ENCODE data around the gene TTL. TPM values are rescaled to one million over a fixed set of nuclear protein-coding genes. Genes with fewer than 3 reads are reported as not detected.
"Not testable (repeated sequence)": the region's sequence is repeated elsewhere in the genome, so short reads cannot be mapped to it uniquely, and the experiment has no call there.

Gene TTL
- polyA plus RNA-seq, 3 donors: 2.7 to 13.9 (median 5.4) TPM

DNA sequence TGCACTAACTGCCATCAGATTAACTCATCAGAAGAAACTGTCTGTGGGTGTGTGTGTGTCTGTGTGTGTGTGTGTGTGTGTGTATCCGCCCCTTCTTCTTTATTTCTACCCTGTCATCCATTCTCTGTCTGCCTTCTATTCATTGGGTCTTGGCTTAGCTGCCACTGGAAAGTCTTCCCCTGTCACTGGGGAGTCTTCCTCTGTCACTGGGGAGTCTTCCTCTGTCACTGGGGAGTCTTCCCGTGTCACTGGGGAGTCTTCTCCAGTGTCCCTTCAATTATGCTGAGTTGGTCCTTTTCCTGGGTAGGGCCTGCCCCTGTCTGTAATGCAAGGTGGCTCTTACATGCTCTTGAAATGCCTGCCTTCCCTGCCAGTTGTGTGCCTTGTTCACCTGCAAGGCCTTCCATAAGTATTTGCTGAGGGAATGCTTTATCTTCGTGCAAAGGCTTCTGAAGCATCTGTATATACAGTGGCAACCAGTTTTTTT lies 41.4 kb downstream of the TTL start:
- Histone ChIP-seq H3K4me1 (ENCODE audit: control insufficient read depth in 1 of 2, insufficient read depth in 2 of 2, low read length in 2 of 2) (no peaks in the 10 kb centered on the region), H3K4me2 (replicated peaks; ENCODE audit: extremely low read depth, low read length, poor library complexity, severe bottlenecking) (no peak overlapping the region), H3K27ac (ENCODE audit: low read depth in 1 of 2, low read length in 2 of 2) (no peak overlapping the region), H3K4me3 (replicated peaks in 1 of 3; ENCODE audit: low read depth in 2 of 3, low read length in 3 of 3) (no peak overlapping the region), H3K27me3 (ENCODE audit: control insufficient read depth in 2 of 2, insufficient read depth in 2 of 2, low read length in 2 of 2) (no peaks in the 10 kb centered on the region), H3K9me3 (replicated peaks in 1 of 2; ENCODE audit: control insufficient read depth in 1 of 2, insufficient read depth in 1 of 2, low read length in 2 of 2) (no peaks in the 10 kb centered on the region), H4K20me1 (ENCODE audit: insufficient read depth, low read length) (no peaks in the 10 kb centered on the region), H3K9ac (ENCODE audit: insufficient read depth, low read length, poor library complexity, severe bottlenecking) (no peak overlapping the region), H2AFZ (ENCODE audit: insufficient read depth, low read depth, low read length, poor library complexity, severe bottlenecking) (no peak overlapping the region), H3K79me2 (ENCODE audit: insufficient read depth, low read length) (no peaks in the 10 kb centered on the region), H3K36me3 (replicated peaks in 1 of 2; ENCODE audit: control insufficient read depth in 1 of 2, insufficient read depth in 2 of 2, low read length in 2 of 2) (peaks cover 42 to 61% of the 10 kb centered on the region in 2 donors)
- H3K4me3 Mint-ChIP-seq: no peak overlapping the region
- H3K27me3 Mint-ChIP-seq (ENCODE audit: low read depth in 3 of 3): peaks cover 0 to 2% (median 0%) of the 10 kb centered on the region in 3 donors
- peaks cover 0 to 3% (median 0%) of the 10 kb centered on the region in 7 donors for H3K9me3 Mint-ChIP-seq
- TF ChIP-seq, protein P1, sequence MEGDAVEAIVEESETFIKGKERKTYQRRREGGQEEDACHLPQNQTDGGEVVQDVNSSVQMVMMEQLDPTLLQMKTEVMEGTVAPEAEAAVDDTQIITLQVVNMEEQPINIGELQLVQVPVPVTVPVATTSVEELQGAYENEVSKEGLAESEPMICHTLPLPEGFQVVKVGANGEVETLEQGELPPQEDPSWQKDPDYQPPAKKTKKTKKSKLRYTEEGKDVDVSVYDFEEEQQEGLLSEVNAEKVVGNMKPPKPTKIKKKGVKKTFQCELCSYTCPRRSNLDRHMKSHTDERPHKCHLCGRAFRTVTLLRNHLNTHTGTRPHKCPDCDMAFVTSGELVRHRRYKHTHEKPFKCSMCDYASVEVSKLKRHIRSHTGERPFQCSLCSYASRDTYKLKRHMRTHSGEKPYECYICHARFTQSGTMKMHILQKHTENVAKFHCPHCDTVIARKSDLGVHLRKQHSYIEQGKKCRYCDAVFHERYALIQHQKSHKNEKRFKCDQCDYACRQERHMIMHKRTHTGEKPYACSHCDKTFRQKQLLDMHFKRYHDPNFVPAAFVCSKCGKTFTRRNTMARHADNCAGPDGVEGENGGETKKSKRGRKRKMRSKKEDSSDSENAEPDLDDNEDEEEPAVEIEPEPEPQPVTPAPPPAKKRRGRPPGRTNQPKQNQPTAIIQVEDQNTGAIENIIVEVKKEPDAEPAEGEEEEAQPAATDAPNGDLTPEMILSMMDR (IDR thresholded peaks at IDR 0.05): no peak
- WGBS (ENCODE audit: insufficient coverage): 100% methylated on average over 1 of the region's 3 CpGs
- no peak for DNase-seq
- H3K4me1 Mint-ChIP-seq: no peaks in the 10 kb centered on the region
- peaks cover 76 to 89% of the 10 kb centered on the region in 2 donors for H3K36me3 Mint-ChIP-seq
- intact Hi-C loops (cut with micrococcal nuclease): no loop called here
- H3K27ac Mint-ChIP-seq: no peak overlapping the region

DNA sequence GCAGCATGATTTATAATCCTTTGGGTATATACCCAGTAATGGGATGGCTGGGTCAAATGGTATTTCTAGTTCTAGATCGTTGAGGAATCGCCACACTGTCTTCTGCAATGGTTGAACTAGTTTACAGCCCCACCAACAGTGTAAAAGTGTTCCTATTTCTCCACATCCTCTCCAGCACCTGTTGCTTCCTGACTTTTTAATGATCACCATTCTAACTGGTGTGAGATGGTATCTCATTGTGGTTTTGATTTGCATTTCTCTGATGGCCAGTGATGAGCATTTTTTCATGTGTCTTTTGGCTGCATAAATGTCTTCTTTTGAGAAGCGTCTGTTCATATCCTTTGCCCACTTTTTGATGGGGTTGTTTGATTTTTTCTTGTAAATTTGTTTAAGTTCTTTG lies 42.3 kb downstream of the TTL start:
- H2AFZ ChIP-seq (ENCODE audit: insufficient read depth, low read depth, low read length, poor library complexity, severe bottlenecking); H3K27ac Mint-ChIP-seq; H3K27me3 Mint-ChIP-seq (ENCODE audit: low read depth in 3 of 3); H3K79me2 ChIP-seq (ENCODE audit: insufficient read depth, low read length); H3K4me3 ChIP-seq (replicated peaks in 1 of 3; ENCODE audit: low read depth in 2 of 3, low read length in 3 of 3); H3K4me3 Mint-ChIP-seq; H3K4me2 ChIP-seq (replicated peaks; ENCODE audit: extremely low read depth, low read length, poor library complexity, severe bottlenecking); H3K9me3 Mint-ChIP-seq; DNase-seq; H3K4me1 Mint-ChIP-seq; H3K27me3 ChIP-seq (ENCODE audit: control insufficient read depth in 2 of 2, insufficient read depth in 2 of 2, low read length in 2 of 2); intact Hi-C loops (cut with micrococcal nuclease); H3K27ac ChIP-seq (ENCODE audit: low read depth in 1 of 2, low read length in 2 of 2); H4K20me1 ChIP-seq (ENCODE audit: insufficient read depth, low read length); H3K9ac ChIP-seq (ENCODE audit: insufficient read depth, low read length, poor library complexity, severe bottlenecking); H3K4me1 ChIP-seq (ENCODE audit: control insufficient read depth in 1 of 2, insufficient read depth in 2 of 2, low read length in 2 of 2); H3K9me3 ChIP-seq (replicated peaks in 1 of 2; ENCODE audit: control insufficient read depth in 1 of 2, insufficient read depth in 1 of 2, low read length in 2 of 2): not testable (repeated sequence)
- WGBS (ENCODE audit: insufficient coverage): no CpG with 5 or more reads among the region's 3 CpGs
- peaks cover 46 to 62% of the 10 kb centered on the region in 2 donors for H3K36me3 ChIP-seq (replicated peaks in 1 of 2; ENCODE audit: control insufficient read depth in 1 of 2, insufficient read depth in 2 of 2, low read length in 2 of 2)
- H3K36me3 Mint-ChIP-seq: peaks cover 77 to 91% of the 10 kb centered on the region in 2 donors

Data from CD14-positive monocyte (primary cell).